K562 (cell line): ENCODE results near the gene THAP9. TPM values are rescaled to one million over a fixed set of nuclear protein-coding genes. Genes with fewer than 3 reads are reported as not detected.
A peak's percentile ranks its signal among the peaks of the same experiment; 100 is the strongest.

Experiments
- BRCA1 ChIP-seq, 2 experiments: fragments of 450-650 bp in 1 of 2; sonication (generic) in 1 of 2; formaldehyde crosslinking in 1 of 2; IDR thresholded peaks; 2 replicates each; pipeline versions ENCODE4 v1.5.0 to v1.6.1; 2017 to 2020; ENCODE audit warnings: mild to moderate bottlenecking in 1 of 2, missing genetic modification reagents in 1 of 2
- CCNT2 ChIP-seq: IDR thresholded peaks from 2 replicates; pipeline ENCODE4 v1.6.1; 2011; ENCODE audit warnings: borderline replicate concordance, low read depth, mild to moderate bottlenecking, moderate library complexity, mixed read lengths, low read length; ENCODE audit not compliant: insufficient read length; ENCODE audit errors: extremely low read depth
- CEBPB ChIP-seq: fragments of 450-650 bp; IDR thresholded peaks from 2 replicates; pipeline ENCODE4 v1.6.1; 2016; ENCODE audit warnings: missing genetic modification characterization, missing compliant biosample characterization
- CHD2 ChIP-seq: IDR thresholded peaks from 2 replicates; pipeline ENCODE4 v1.6.1; 2011; ENCODE audit warnings: low read depth, low read length
- ETV5 ChIP-seq: sonication (generic); formaldehyde crosslinking; IDR thresholded peaks from 2 replicates; pipeline ENCODE4 v1.4.0; 2020; ENCODE audit warnings: low read depth, mild to moderate bottlenecking, missing genetic modification reagents
- HDAC2 ChIP-seq: fragments of 450-650 bp; IDR thresholded peaks from 2 replicates; pipeline ENCODE4 v1.6.1; 2016; ENCODE audit warnings: mild to moderate bottlenecking
- HNRNPK ChIP-seq: fragments of 200-400 bp; formaldehyde crosslinking; IDR thresholded peaks from one replicate; pipeline ENCODE4 v1.6.1; 2018; ENCODE audit warnings: mild to moderate bottlenecking, low read depth, low read length; ENCODE audit not compliant: poor library complexity, severe bottlenecking
- PHF20 ChIP-seq: fragments of 450-650 bp; IDR thresholded peaks from 2 replicates; pipeline ENCODE4 v1.6.1; 2018; ENCODE audit not compliant: partially characterized antibody
- RAD21 ChIP-seq, 2 experiments: fragments of 250-450 bp in 1 of 2; fragments of 450-650 bp in 1 of 2; sonication (Bioruptor Pico) in 1 of 2; formaldehyde crosslinking in 1 of 2; IDR thresholded peaks in 1 of 2; conservative IDR thresholded peaks in 1 of 2; 2 replicates each; pipeline versions ENCODE4 v1.4.0 to v1.8.0; 2020 to 2022; ENCODE audit warnings: mild to moderate bottlenecking in 2 of 2, moderate library complexity in 1 of 2
- RBFOX2 ChIP-seq: fragments of 200-400 bp; formaldehyde crosslinking; IDR thresholded peaks from 2 replicates; pipeline ENCODE4 v1.6.1; 2017; ENCODE audit warnings: low read depth, mild to moderate bottlenecking, low read length, moderate library complexity
- TAF7 ChIP-seq: fragments of 450-650 bp; IDR thresholded peaks from 2 replicates; pipeline ENCODE4 v1.6.1; 2016; ENCODE audit warnings: missing genetic modification characterization, missing compliant biosample characterization
- TEAD1 ChIP-seq, 2 experiments: fragments of 450-650 bp in 1 of 2; sonication (generic) in 1 of 2; formaldehyde crosslinking; IDR thresholded peaks; 2 replicates each; pipeline versions ENCODE4 v1.4.0 to v1.8.0; 2020 to 2022; ENCODE audit warnings: mild to moderate bottlenecking in 2 of 2, missing genetic modification reagents in 1 of 2
- TSHZ1 ChIP-seq: fragments of 250-450 bp; sonication (Bioruptor Pico); IDR thresholded peaks from 2 replicates; pipeline ENCODE4 v1.4.0; 2020; ENCODE audit warnings: mild to moderate bottlenecking, moderate library complexity
- ZBTB9 ChIP-seq: fragments of 450-650 bp; formaldehyde crosslinking; IDR thresholded peaks from 2 replicates; pipeline ENCODE4 v1.4.0; 2020; ENCODE audit warnings: mild to moderate bottlenecking, moderate library complexity
- ZNF146 ChIP-seq: IDR thresholded peaks from one replicate; pipeline ENCODE4 v1.6.1; 2018; ENCODE audit warnings: missing compliant biosample characterization; ENCODE audit not compliant: unreplicated experiment
- ZNF239 ChIP-seq: fragments of 250-450 bp; sonication (Bioruptor Pico); IDR thresholded peaks from 2 replicates; pipeline ENCODE4 v1.4.0; 2020; ENCODE audit warnings: mild to moderate bottlenecking
- ZNF436 ChIP-seq: fragments of 250-450, 450-650 bp; sonication (Bioruptor Pico); formaldehyde crosslinking; IDR thresholded peaks from 2 replicates; pipeline ENCODE4 v1.7.0; 2020; ENCODE audit warnings: mild to moderate bottlenecking
- ZNF449 ChIP-seq: fragments of 250-450 bp; sonication (Bioruptor Pico); IDR thresholded peaks from 2 replicates; pipeline ENCODE4 v1.8.0; 2022; ENCODE audit warnings: moderate library complexity, mild to moderate bottlenecking, inconsistent platforms
- polyA plus RNA-seq, 8 experiments: library from polyadenylated mRNA; depleted of rRNA in 4 of 8; stranded (reverse) in 5 of 8; unstranded in 3 of 8; fragments of >200 nt; fragmentation: Nextera tagmentation in 2 of 8; fragmentation: Illumina TruSeq in 1 of 8; extraction: Ambion mirVana in 2 of 8; extraction: Trizol in 1 of 8; gene quantifications; 2 replicates each; pipeline versions ENCODE4 v1.2.1 to v1.2.3, GENCODE V29; 2011 to 2014; ENCODE audit warnings: inconsistent platforms in 1 of 8, missing spikeins in 1 of 8
- total RNA-seq, 7 experiments: library from RNA; depleted of rRNA in 6 of 7; stranded (reverse); fragments of >200 nt in 6 of 7; fragmentation: Illumina TruSeq in 2 of 7; extraction: Trizol in 2 of 7; gene quantifications; 2 replicates each; pipeline versions ENCODE4 v1.2.1 to v1.2.3, GENCODE V29; 2011 to 2021; ENCODE audit warnings: low replicate concordance in 1 of 7
- TF ChIP-seq, protein P1 (sequence below): IDR thresholded peaks from 2 replicates; pipeline ENCODE4 v1.6.1; 2012; ENCODE audit warnings: low read depth, low read length, improper control_type of control experiment, borderline replicate concordance

THAP9 gene
- total and polyA plus RNA-seq, 9 of the 15 experiments (the other 6 are each of a cell fraction or from before 2014, with no cell fraction given), result 3.4 to 7.0 (median 5.4) TPM

DNA sequence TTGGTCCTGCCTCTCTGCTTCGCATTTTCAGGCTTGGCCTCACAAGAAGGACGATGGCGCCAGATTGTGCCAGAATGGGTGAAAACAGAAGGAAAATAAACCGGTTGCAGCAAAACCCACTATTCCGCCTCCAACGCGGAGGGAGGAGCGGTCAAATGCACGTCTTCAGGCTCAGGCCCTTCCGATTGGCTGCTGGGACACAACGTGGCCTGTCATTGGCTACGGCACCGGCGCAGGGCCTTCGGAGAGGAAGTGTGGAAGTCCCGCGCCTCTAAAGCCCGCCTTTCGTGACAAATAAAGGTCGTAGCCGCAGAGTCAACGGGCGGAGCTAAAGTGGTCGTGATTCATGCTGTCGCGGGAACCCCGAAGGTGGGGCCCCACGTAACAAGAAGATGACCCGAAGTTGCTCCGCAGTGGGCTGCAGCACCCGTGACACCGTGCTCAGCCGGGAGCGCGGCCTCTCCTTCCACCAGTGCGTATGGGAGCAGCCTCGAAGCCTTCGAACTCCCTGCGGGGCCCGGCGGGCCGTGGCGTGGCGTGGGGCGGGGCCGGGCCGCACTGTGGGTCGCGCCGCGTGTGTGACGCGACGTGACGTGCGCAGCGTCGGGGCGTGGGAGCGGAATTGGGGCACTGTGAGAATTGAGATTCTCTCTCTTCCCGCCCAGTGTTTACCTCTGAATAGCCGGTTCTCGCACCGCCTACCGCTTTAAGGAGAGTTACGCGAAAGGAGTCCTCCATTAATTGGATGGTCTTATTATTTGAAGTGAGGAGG is at the start of gene THAP9 (continued):
- TF ChIP-seq HNRNPK (no peak), RBFOX2 (peak; percentile 98), ZNF146 (no peak), TEAD1 (CRISPR knock-in tag; IDR thresholded peaks at IDR 0.05) (peak in 1 of 2 experiments; percentile 87; a peak in 2 of 4 replicates), CHD2 (peak; percentile 92), ZNF449 (no peak), ZBTB9 (CRISPR knock-in tag) (0 out of 2 replicates have a peak, but pooled peaks have one; percentile 23), HDAC2 (no peak; the same call in 1 of the 2 replicates), CCNT2 (peak; percentile 79), ZNF239 (CRISPR knock-in tag) (no peak), TSHZ1 (CRISPR knock-in tag) (no peak), ETV5 (CRISPR knock-in tag) (peak; percentile 55; the same call in 1 of the 2 replicates), RAD21 (CRISPR knock-in tag; conservative IDR thresholded peaks at IDR 0.05 in 1 of 2, IDR thresholded peaks at IDR 0.05 in 1 of 2) (no peak), ZNF436 (CRISPR knock-in tag) (no peak), CEBPB (no peak), TAF7 (tag) (no peak), BRCA1 (IDR thresholded peaks at IDR 0.05) (no peak), BRCA1 (CRISPR knock-in tag; IDR thresholded peaks at IDR 0.05) (no peak), PHF20 (peak; percentile 39)
- TF ChIP-seq, protein P1, sequence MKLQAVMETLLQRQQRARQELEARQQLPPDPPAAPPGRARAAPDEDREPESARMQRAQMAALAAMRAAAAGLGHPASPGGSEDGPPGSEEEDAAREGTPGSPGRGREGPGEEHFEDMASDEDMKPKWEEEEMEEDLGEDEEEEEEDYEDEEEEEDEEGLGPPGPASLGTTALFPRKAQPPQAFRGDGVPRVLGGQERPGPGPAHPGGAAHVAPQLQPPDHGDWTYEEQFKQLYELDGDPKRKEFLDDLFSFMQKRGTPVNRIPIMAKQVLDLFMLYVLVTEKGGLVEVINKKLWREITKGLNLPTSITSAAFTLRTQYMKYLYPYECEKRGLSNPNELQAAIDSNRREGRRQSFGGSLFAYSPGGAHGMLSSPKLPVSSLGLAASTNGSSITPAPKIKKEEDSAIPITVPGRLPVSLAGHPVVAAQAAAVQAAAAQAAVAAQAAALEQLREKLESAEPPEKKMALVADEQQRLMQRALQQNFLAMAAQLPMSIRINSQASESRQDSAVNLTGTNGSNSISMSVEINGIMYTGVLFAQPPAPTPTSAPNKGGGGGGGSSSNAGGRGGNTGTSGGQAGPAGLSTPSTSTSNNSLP, result no peak; the same call in 1 of the 2 replicates
